ENCODE results near the gene UNC119B.

Gene UNC119B

DNA sequence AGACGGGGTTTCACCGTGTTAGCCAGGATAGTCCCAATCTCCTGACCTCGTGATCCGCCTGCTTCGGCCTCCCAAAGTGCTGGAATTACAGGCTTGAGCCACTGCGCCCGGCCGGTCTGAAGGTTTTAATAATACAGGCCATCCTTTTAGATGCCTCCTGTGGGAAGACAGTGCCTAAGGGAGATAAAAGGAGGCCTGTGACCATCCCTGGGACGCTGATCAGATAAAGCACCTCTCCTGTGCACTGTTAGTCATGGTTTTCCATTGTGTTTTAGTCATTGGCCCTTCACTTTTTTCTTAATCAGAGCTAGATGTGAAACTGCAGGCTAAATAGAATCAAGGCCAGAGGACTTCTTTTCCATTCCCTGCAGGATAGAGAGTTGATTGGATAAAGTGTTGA, 7.8 kb downstream of the UNC119B start:
- TF ChIP-seq, protein P1, sequence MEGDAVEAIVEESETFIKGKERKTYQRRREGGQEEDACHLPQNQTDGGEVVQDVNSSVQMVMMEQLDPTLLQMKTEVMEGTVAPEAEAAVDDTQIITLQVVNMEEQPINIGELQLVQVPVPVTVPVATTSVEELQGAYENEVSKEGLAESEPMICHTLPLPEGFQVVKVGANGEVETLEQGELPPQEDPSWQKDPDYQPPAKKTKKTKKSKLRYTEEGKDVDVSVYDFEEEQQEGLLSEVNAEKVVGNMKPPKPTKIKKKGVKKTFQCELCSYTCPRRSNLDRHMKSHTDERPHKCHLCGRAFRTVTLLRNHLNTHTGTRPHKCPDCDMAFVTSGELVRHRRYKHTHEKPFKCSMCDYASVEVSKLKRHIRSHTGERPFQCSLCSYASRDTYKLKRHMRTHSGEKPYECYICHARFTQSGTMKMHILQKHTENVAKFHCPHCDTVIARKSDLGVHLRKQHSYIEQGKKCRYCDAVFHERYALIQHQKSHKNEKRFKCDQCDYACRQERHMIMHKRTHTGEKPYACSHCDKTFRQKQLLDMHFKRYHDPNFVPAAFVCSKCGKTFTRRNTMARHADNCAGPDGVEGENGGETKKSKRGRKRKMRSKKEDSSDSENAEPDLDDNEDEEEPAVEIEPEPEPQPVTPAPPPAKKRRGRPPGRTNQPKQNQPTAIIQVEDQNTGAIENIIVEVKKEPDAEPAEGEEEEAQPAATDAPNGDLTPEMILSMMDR (IDR thresholded peaks at IDR 0.05; ENCODE audit: low read depth, low read length), result no peak
- no peak overlapping the region for H3K4me3 ChIP-seq (replicated peaks in 1 of 2; ENCODE audit: low read depth in 2 of 2, low read length in 2 of 2)
- DNase-seq (ENCODE audit: low read depth in 2 of 2), result no peak

DNA sequence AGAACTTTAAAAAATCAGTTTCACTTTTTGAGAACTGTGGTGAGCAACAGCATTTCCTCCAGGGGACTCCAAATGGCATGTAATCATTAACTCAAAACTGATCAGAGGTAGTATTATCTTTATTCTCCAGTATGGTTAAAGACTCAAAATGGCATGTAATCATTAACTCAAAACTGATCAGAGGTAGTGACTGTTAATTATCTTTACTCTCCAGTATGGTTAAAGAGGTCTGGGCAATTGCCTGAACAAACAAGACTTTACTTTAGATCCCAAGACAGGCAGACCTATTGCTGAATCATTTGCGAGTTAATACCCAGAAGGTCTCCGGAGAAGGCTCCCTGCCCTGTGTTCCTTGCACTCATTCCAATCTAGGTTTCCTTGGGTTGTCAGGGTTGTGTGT, 8.8 kb downstream of the UNC119B start:
- DNase-seq (ENCODE audit: low read depth in 2 of 2), result no peak
- TF ChIP-seq, protein P1 (IDR thresholded peaks at IDR 0.05; ENCODE audit: low read depth, low read length), result no peak
- no peak overlapping the region for H3K4me3 ChIP-seq (replicated peaks in 1 of 2; ENCODE audit: low read depth in 2 of 2, low read length in 2 of 2)

DNA sequence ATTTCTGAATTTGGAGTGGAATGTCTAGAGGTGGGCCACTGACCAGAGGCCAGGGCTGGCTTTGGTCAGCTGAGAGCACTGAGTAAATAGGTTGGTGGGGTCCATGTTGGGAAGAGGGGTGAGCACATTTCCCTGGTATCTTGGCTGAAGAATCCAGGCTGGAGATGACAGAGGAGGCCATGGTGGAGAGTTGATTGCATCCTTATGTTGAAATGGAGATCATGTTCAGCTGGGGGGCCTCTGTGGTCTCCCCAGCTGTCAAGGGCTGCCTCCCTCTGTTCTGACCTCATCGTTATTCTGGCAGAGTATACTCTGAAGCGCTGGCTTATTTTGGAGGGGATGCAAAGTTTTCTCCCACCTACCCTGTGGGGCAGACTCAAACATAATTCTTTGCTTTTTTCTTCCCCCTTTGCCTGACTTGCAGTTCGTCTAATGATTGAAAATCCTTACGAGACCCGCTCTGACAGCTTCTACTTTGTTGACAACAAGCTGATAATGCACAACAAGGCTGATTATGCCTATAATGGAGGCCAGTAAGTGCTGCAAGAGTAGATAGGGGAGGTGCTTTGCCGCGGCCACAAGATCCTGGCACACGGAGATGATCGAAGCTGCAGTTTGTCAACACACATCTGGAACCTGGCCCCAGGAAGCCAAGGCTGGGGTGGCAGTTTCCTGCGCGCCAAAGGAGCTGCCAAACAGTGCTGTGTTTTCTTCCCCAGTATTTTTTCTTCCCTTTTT, 9.4 kb downstream of the UNC119B start:
- H3K4me3 ChIP-seq (replicated peaks in 1 of 2; ENCODE audit: low read depth in 2 of 2, low read length in 2 of 2), result no peak overlapping the region
- TF ChIP-seq, protein P1 (IDR thresholded peaks at IDR 0.05; ENCODE audit: low read depth, low read length), result no peak
- DNase-seq (ENCODE audit: low read depth in 2 of 2), result peak in 1 of 2 donors; percentile 18

DNA sequence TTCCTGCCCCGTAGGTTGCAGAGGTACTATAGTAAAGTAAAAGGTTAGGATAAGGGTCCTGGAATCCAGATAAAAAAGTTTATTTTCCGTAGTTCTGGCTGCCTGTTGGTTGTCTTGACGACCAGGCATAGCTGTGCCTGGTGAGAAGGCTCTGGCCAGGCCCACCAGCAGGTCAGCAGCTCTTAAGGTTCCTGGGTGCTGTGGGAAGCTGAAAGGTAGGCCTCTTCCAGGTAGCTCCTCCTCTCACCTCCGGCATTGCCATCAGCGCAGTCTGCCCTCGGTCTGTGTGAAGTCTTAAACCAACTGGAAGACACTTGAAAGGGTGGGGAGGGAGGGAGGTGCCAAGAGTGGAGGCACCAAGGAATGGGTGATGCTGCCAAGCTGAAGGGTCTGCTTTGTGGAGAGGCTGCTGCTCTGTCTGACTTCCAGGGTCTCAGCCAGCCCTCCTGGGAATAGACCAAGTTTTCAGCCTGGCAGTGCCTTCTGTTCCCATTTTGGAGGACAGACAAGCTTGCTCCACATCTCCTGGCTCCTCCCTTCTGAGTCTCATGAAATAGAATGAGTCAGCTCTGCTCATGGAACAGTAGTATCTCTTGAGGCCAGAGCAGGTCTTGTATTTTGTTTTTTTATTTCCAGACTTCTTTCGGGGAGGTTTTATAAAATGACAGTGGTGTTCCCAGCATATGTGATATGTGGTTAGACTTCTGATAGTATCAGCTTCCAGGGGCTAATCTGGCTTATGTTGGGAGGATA, 10.2 kb downstream of the UNC119B start:
- H3K4me3 ChIP-seq (replicated peaks in 1 of 2; ENCODE audit: low read depth in 2 of 2, low read length in 2 of 2), result no peak overlapping the region
- TF ChIP-seq, protein P1 (IDR thresholded peaks at IDR 0.05; ENCODE audit: low read depth, low read length), result no peak
- DNase-seq (ENCODE audit: low read depth in 2 of 2), result peak; percentile 80 to 85

DNA sequence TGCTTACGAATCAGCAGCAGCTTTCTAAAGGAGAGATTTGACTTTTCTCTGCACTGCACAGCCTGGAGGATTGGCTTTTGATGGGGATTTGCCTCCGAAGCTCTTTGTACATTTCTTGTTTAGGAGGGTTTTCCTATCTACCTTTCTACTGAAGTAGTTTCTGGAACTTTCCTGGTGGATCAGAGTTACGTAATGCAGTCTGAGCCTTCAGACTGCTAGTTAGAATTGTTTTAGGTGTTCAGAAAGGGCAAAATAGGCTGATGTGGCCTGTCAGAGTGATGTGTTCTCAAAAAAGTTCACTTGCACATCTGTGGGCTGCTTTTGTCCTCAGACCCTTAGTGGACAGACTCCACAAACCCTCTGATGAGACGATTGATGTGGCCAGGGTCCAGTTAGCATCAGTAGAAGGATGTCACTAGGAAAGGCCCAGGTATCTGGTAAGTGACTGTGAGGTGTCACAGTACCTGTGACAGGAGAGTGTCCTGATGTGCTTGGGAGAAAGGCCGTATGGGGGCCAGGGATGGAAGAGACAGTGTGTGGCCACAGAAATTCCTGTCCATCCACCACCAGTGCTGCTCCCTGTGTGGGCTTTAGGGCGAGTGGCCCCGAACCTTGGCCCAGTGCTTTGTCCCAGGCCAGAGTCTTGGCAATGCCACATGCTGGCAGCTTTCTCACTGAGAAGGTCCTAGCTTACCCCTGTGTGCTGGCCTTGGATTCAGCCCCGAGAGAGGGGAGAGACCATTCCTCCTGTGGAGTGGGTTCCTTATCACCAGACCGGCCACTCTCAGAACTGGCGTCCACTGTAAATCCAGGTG, 10.9 kb downstream of the UNC119B start:
- TF ChIP-seq, protein P1 (IDR thresholded peaks at IDR 0.05; ENCODE audit: low read depth, low read length), result no peak
- no peak for DNase-seq (ENCODE audit: low read depth in 2 of 2)
- H3K4me3 ChIP-seq (replicated peaks in 1 of 2; ENCODE audit: low read depth in 2 of 2, low read length in 2 of 2), result no peak overlapping the region

DNA sequence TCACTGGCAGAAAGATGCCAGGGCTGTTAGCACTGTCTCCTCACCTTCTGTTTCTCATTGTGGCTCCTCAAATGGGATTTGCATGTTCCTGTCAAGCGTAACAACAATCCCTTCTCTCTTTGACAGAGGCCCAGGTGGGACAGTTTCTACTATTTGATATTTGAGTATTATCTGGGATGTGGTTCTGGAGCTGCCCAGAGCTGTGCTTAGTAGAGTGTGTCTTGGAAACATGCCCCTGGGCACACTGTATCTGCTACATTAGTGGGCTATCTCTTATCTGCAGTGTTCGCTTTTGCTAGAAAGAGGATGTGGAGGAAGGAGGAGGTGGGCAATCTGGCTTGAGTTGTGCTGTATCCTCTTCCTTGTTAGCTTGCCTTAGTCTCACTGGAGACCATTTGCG, 11.6 kb downstream of the UNC119B start:
- H3K4me3 ChIP-seq (replicated peaks in 1 of 2; ENCODE audit: low read depth in 2 of 2, low read length in 2 of 2), result no peak overlapping the region
- DNase-seq (ENCODE audit: low read depth in 2 of 2), result no peak
- TF ChIP-seq, protein P1 (IDR thresholded peaks at IDR 0.05; ENCODE audit: low read depth, low read length), result no peak
